Upper lobe of left lung (tissue), 4 donors: Measurements from ENCODE around the gene SLC9A9.

Experiments
- CTCF ChIP-seq, 6 experiments: fragments of 450-650 bp in 4 of 6; fragments of 200-600 bp in 2 of 6; sonication (generic) in 2 of 6; IDR thresholded peaks; one replicate each; pipeline ENCODE4 v1.5.1; 2016 to 2019; ENCODE audit warnings: antibody characterized with exemption in 6 of 6
- EP300 ChIP-seq, 4 donors: sonication (generic); formaldehyde crosslinking; IDR thresholded peaks; one replicate each; pipeline ENCODE4 v1.5.1; 2017; ENCODE audit warnings: antibody characterized with exemption in 4 of 4, control low read depth in 2 of 4

GRCh38 chr3:143648708-143649107, 199.6 kb downstream of the SLC9A9 start:
- peak in 1 of 6 experiments; percentile 13 for TF ChIP-seq CTCF (IDR thresholded peaks at IDR 0.05)
- no peak for TF ChIP-seq EP300 (IDR thresholded peaks at IDR 0.05)
